GM12891 (cell line): ENCODE results near the gene CCDC137.

ENCODE experiments used
- POLR2A ChIP-seq: IDR thresholded peaks from 2 replicates; pipeline ENCODE4 v1.6.1; 2011; ENCODE audit warnings: low read depth, low read length, control low read depth
- POLR2AphosphoS5 ChIP-seq: IDR thresholded peaks from 2 replicates; pipeline ENCODE4 v1.6.1; 2011; ENCODE audit warnings: low read depth, low read length, control low read depth

DNA sequence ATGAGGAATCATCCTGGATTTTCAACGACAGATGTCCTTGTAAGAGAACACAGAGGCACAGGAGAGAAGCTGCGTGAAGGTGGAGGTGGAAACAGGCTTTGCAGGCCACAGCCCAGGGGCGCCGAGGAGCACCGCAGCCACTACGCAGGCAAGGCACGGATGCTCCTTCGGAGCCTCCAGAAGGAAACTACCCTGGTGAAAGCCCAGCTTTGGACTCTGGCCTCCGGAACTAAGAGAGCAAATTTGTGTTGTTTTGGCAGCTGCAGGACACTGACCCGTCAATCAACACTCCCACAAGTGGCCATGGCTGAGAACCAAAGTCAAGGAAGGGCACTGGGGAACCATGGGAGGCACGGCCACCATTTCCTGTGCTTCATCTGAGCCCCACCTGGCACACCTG, 13.6 kb downstream of the CCDC137 start:
- TF ChIP-seq POLR2A (no peak), POLR2AphosphoS5 (no peak)
